GM12878 (cell line): ENCODE measurements around the gene CDC42SE2. TPM values are rescaled to one million over a fixed set of nuclear protein-coding genes. Genes with fewer than 3 reads are reported as not detected.

Source experiments
- ATAC-seq: fragments of 200-7000 bp; cut with Tn5 transposase; 3 replicates; pipeline ENCODE4 v1.9.1; 2020; ENCODE audit warnings: mild to moderate bottlenecking, moderate library complexity
- BruUV-seq: library from RNA; stranded (reverse); fragments of 400-500 nt; replicated peaks from 2 replicates; lab custom pipeline; 2021; lab: Mats Ljungman, UMichigan
- CTCF ChIA-PET: fragments of 300-600 bp; sonication (Branson Sonifier 250); formaldehyde crosslinking; extraction: SDS; loops from one replicate; lab custom pipeline; 2021; ENCODE audit warnings: inconsistent platforms; lab: Yijun Ruan, JAX
- POLR2A ChIA-PET: fragments of 350-600 bp; formaldehyde crosslinking; extraction: SDS; loops from one replicate; lab custom pipeline; 2021; ENCODE audit warnings: inconsistent platforms; lab: Charles Lee
- RAD21 ChIA-PET: fragments of 300-600 bp; sonication (Branson Sonifier 250); formaldehyde crosslinking; loops from one replicate; lab custom pipeline; 2023; ENCODE audit warnings: antibody characterized with exemption; ENCODE audit not compliant: unreplicated experiment; lab: Charles Lee
- SMC1A ChIA-PET: fragments of 300-600 bp; sonication (Branson Sonifier 250); formaldehyde crosslinking; loops from one replicate; lab custom pipeline; 2023; ENCODE audit not compliant: unreplicated experiment, uncharacterized antibody; lab: Charles Lee
- DNase-seq: peaks from one replicate; pipeline ENCODE4 v3.0.0-alpha.2; 2011; ENCODE audit warnings: low read depth, low spot score
- FAIRE-seq: peaks from 3 replicates; lab custom pipeline; 2011; peaks lifted over from hg19 to GRCh38; lab: Jason Lieb, UNC
- H2AFZ ChIP-seq: 2 replicates; pipeline ENCODE4 v1.6.0; 2011; ENCODE audit warnings: low read depth, low read length, control low read depth; ENCODE audit not compliant: control insufficient read depth
- H3K27ac ChIP-seq: 2 replicates; pipeline ENCODE4 v1.5.1; 2011; ENCODE audit warnings: control low read depth; ENCODE audit not compliant: control insufficient read depth, insufficient read depth
- H3K27me3 ChIP-seq, 2 experiments: replicated peaks in 1 of 2; 2 replicates each; pipeline versions ENCODE4 v1.6.0 to v1.6.1; 2011; ENCODE audit warnings: low read length in 1 of 2; ENCODE audit not compliant: control insufficient read depth in 2 of 2, insufficient read depth in 2 of 2
- H3K36me3 ChIP-seq, 2 experiments: 2 replicates each; pipeline ENCODE4 v1.5.1; 2011; ENCODE audit warnings: low read length in 1 of 2; ENCODE audit not compliant: control insufficient read depth in 2 of 2, insufficient read depth in 2 of 2
- H3K4me1 ChIP-seq: 2 replicates; pipeline ENCODE4 v1.6.1; 2011; ENCODE audit warnings: mild to moderate bottlenecking, low read length, moderate library complexity, mixed read lengths; ENCODE audit not compliant: control insufficient read depth, insufficient read depth
- H3K4me2 ChIP-seq: 2 replicates; pipeline ENCODE4 v1.6.0; 2011; ENCODE audit warnings: control low read depth; ENCODE audit not compliant: control insufficient read depth, insufficient read depth
- H3K4me3 ChIP-seq: fragments of 200-600 bp; sonication (generic); 2 replicates; pipeline ENCODE4 v1.5.1; 2016
- H3K79me2 ChIP-seq: 2 replicates; pipeline ENCODE4 v1.6.0; 2011; ENCODE audit warnings: low read length; ENCODE audit not compliant: control insufficient read depth, insufficient read depth
- H3K9ac ChIP-seq: 2 replicates; pipeline ENCODE4 v1.8.0; 2011; ENCODE audit warnings: low read length, control low read depth, mixed read lengths; ENCODE audit not compliant: control insufficient read depth, insufficient read depth
- H3K9me3 ChIP-seq: replicated peaks from 3 replicates; pipeline ENCODE4 v1.5.1; 2011; ENCODE audit warnings: mild to moderate bottlenecking, low read length; ENCODE audit not compliant: control insufficient read depth, insufficient read depth
- H4K20me1 ChIP-seq: 2 replicates; pipeline ENCODE4 v1.6.0; 2011; ENCODE audit not compliant: control insufficient read depth, insufficient read depth
- BCLAF1 ChIP-seq: fragments of 450-650 bp; IDR thresholded peaks from 2 replicates; pipeline ENCODE4 v1.6.1; 2017; ENCODE audit warnings: antibody characterized with exemption, mild to moderate bottlenecking, moderate library complexity
- CEBPB ChIP-seq, 2 experiments: fragments of 150-350 bp in 1 of 2; IDR thresholded peaks; 2 replicates each; pipeline ENCODE4 v1.6.1; 2012 to 2014; ENCODE audit warnings: low read depth in 2 of 2, low read length in 2 of 2, borderline replicate concordance in 1 of 2, inconsistent platforms in 1 of 2
- CREB1 ChIP-seq: IDR thresholded peaks from 2 replicates; pipeline ENCODE4 v1.6.1; 2012; ENCODE audit warnings: low read depth, mild to moderate bottlenecking, inconsistent platforms
- CREM ChIP-seq: IDR thresholded peaks from 2 replicates; pipeline ENCODE4 v1.6.1; 2014; ENCODE audit warnings: antibody characterized with exemption, low read depth
- EED ChIP-seq: sonication (generic); IDR thresholded peaks from 2 replicates; pipeline ENCODE4 v1.6.1; 2016; ENCODE audit warnings: antibody characterized with exemption, low read depth
- EP300 ChIP-seq, 2 experiments: fragments of 150-350 bp in 1 of 2; IDR thresholded peaks; 2 replicates each; pipeline ENCODE4 v1.6.1; 2011 to 2012; ENCODE audit warnings: low read depth in 2 of 2, low read length in 2 of 2, borderline replicate concordance in 1 of 2, improper control_type of control experiment in 1 of 2, inconsistent platforms in 1 of 2; ENCODE audit not compliant: control insufficient read depth in 1 of 2
- FOXK2 ChIP-seq: fragments of 450-650 bp; IDR thresholded peaks from 2 replicates; pipeline ENCODE4 v1.6.1; 2017; ENCODE audit warnings: mild to moderate bottlenecking, moderate library complexity
- HCFC1 ChIP-seq: fragments of 150-350 bp; IDR thresholded peaks from 2 replicates; pipeline ENCODE4 v1.6.1; 2014; ENCODE audit warnings: low read length
- JUNB ChIP-seq: IDR thresholded peaks from 2 replicates; pipeline ENCODE4 v1.6.1; 2016; ENCODE audit warnings: antibody characterized with exemption, mild to moderate bottlenecking
- MEF2A ChIP-seq: IDR thresholded peaks from 2 replicates; pipeline ENCODE4 v1.6.1; 2011; ENCODE audit warnings: low read depth, mild to moderate bottlenecking, low read length, moderate library complexity; ENCODE audit not compliant: insufficient read depth
- MTA2 ChIP-seq: fragments of 450-650 bp; IDR thresholded peaks from 2 replicates; pipeline ENCODE4 v1.6.1; 2016; ENCODE audit warnings: low read depth, mild to moderate bottlenecking, moderate library complexity
- MYB ChIP-seq: fragments of 150-350 bp; IDR thresholded peaks from 2 replicates; pipeline ENCODE4 v1.6.1; 2014; ENCODE audit warnings: mild to moderate bottlenecking, low read depth, low read length, borderline replicate concordance
- PAX5 ChIP-seq: IDR thresholded peaks from 2 replicates; pipeline ENCODE4 v1.6.1; 2011; ENCODE audit warnings: low read depth, low read length, borderline replicate concordance
- PBX3 ChIP-seq: IDR thresholded peaks from 2 replicates; pipeline ENCODE4 v1.6.1; 2011; ENCODE audit warnings: mild to moderate bottlenecking, low read depth, low read length, moderate library complexity; ENCODE audit not compliant: insufficient replicate concordance
- POLR2A ChIP-seq: IDR thresholded peaks from 2 replicates; pipeline ENCODE4 v1.6.1; 2011; ENCODE audit warnings: low read depth, mild to moderate bottlenecking, low read length
- SREBF1 ChIP-seq: IDR thresholded peaks from 2 replicates; pipeline ENCODE4 v1.6.1; 2012; ENCODE audit warnings: mild to moderate bottlenecking, low read length
- SREBF2 ChIP-seq: IDR thresholded peaks from 2 replicates; pipeline ENCODE4 v1.6.1; 2012; ENCODE audit warnings: mild to moderate bottlenecking, low read length
- YY1 ChIP-seq: IDR thresholded peaks from 2 replicates; pipeline ENCODE4 v1.6.1; 2011; ENCODE audit warnings: low read depth, mild to moderate bottlenecking, low read length
- ZNF274 ChIP-seq: IDR thresholded peaks from one replicate; pipeline ENCODE4 v1.8.0; 2011; ENCODE audit not compliant: insufficient read length, insufficient read depth
- WGBS: methylation state at CpG from one replicate; pipeline ENCODE4 v1.1.6; 2016; ENCODE audit warnings: low lambda C conversion rate; ENCODE audit not compliant: insufficient replicate concordance, insufficient coverage; ENCODE audit errors: missing lambda C conversion rate; 5-methylcytosine and 5-hydroxymethylcytosine counted together
- in situ Hi-C: fragments of 300-500 bp; cut with MboI; formaldehyde crosslinking; loops from 9 replicates; pipeline ENCODE4 v1.14.3; 2018; ENCODE audit warnings: mixed read lengths
- intact Hi-C: fragments of 100-400 bp; cut with micrococcal nuclease; formaldehyde crosslinking; loops from one replicate; pipeline ENCODE4 v1.14.2; 2022; ENCODE audit not compliant: unreplicated experiment
- polyA plus RNA-seq, 11 experiments: library from polyadenylated mRNA; depleted of rRNA in 4 of 11; unstranded in 6 of 11; stranded (reverse) in 5 of 11; fragments of >200 nt; fragmentation: Nextera tagmentation in 4 of 11; fragmentation: Illumina TruSeq in 1 of 11; extraction: Ambion mirVana in 4 of 11; extraction: Trizol in 1 of 11; gene quantifications; 1 replicate in 1 of 11; 2 replicates in 10 of 11; pipeline versions ENCODE4 v1.2.1 to v1.2.3, GENCODE V29; 2011 to 2016; ENCODE audit warnings: inconsistent platforms in 2 of 11, missing spikeins in 2 of 11, low read depth in 1 of 11
- total RNA-seq, 4 experiments: library from RNA; depleted of rRNA in 3 of 4; stranded (reverse); fragments of >200 nt in 3 of 4; fragmentation: Illumina TruSeq in 1 of 4; extraction: Trizol in 1 of 4; gene quantifications; 2 replicates each; pipeline versions ENCODE4 v1.2.1 to v1.2.3, GENCODE V29; 2013 to 2021

The CDC42SE2 gene
- total and polyA plus RNA-seq, 10 of the 15 experiments (the other 5 are each of a cell fraction or from before 2014, with no cell fraction given): 57.0 to 148 (median 80.3) TPM

- peaks cover 37% of the 10 kb centered on the region for H3K4me1 ChIP-seq
- H3K79me2 ChIP-seq: peaks cover 98% of the 10 kb centered on the region
- in situ Hi-C loops (no loop called here), intact Hi-C loops (loop anchor here (2.0 to 10.0 kb wide), 3 partner anchors 52 to 522 kb away; partner anchors contain the start of gene FNIP1)
- H3K9me3 ChIP-seq: no peaks in the 10 kb centered on the region
- ChIA-PET CTCF (interaction anchor here (0.7 to 1.6 kb wide), 4 partner anchors 17 to 142 kb away, joined by 3 to 5 read pairs (median 4); no protein-coding TSS in a partner anchor), RAD21 (interaction anchor here (0.6 to 16.1 kb wide), 12 partner anchors 7 to 123 kb away, joined by 3 to 302 read pairs (median 6); partner anchors contain the start of gene CDC42SE2), SMC1A (interaction anchor here (0.8 to 41.3 kb wide), 13 partner anchors 8 to 124 kb away, joined by 3 to 1218 read pairs (median 4); partner anchors contain the start of gene CDC42SE2), POLR2A (interaction anchor here (0.6 to 6.5 kb wide), 13 partner anchors 8 to 112 kb away, joined by 3 to 47 read pairs (median 4); partner anchors contain the start of gene CDC42SE2)
- WGBS: 47% methylated on average over 2 of the region's 2 CpGs
- H3K9ac ChIP-seq: no peak overlapping the region; the same call in 1 of the 2 replicates
- peak; percentile 39 for ATAC-seq
- no peak overlapping the region for H2AFZ ChIP-seq
- H4K20me1 ChIP-seq: no peaks in the 10 kb centered on the region
- BruUV-seq: no TSS peak
- no peak for FAIRE-seq
- H3K27me3 ChIP-seq: no peaks in the 10 kb centered on the region
- H3K27ac ChIP-seq: peak overlapping the region; percentile 71
- peak overlapping the region; percentile 70 for H3K4me3 ChIP-seq
- peaks cover 0 to 3% of the 10 kb centered on the region in 2 experiments; a peak in 1 of 4 replicates for H3K36me3 ChIP-seq
- no peak for DNase-seq
- peak overlapping the region; percentile 88 for H3K4me2 ChIP-seq
- TF ChIP-seq BCLAF1 (no peak), MYB (no peak), SREBF2 (no peak), PBX3 (no peak), PAX5 (no peak), EED (peak; percentile 68), CEBPB (IDR thresholded peaks at IDR 0.05; ENCODE audit: borderline replicate concordance in 1 of 2, low read depth in 2 of 2, low read length in 2 of 2) (peak in 1 of 2 experiments; percentile 59; a peak in 1 of 4 replicates), MTA2 (peak; percentile 16; the same call in 1 of the 2 replicates), YY1 (no peak), CREB1 (peak; percentile 48; the same call in 1 of the 2 replicates), ZNF274 (no peak), HCFC1 (no peak), SREBF1 (no peak), FOXK2 (no peak), CREM (peak; percentile 56; the same call in 1 of the 2 replicates), POLR2A (no peak), JUNB (peak; percentile 43), MEF2A (0 out of 2 replicates have a peak, but pooled peaks have one; percentile 28), EP300 (IDR thresholded peaks at IDR 0.05; ENCODE audit: borderline replicate concordance in 1 of 2, control insufficient read depth in 1 of 2, low read depth in 2 of 2, low read length in 2 of 2) (no peak)
Measured at GRCh38 chr5:131272724-131273123, 8.9 kb downstream of the CDC42SE2 start.
